GM21576 (cell line): ENCODE results near the gene FAM111A.
A peak's percentile ranks its signal among the peaks of the same experiment; 100 is the strongest.

Source experiments
- ATAC-seq: cut with Tn5 transposase; IDR thresholded peaks from one replicate; pipeline ENCODE4 v1.9.1; 2021; ENCODE audit warnings: mild to moderate bottlenecking, moderate library complexity; ENCODE audit not compliant: unreplicated experiment

The FAM111A gene

GRCh38 chr11:59141191-59141590 is 1.5 kb upstream of the FAM111A start:
- ATAC-seq = no peak

- no peak for ATAC-seq
Measured at GRCh38 chr11:59141673-59142460, 789 bp upstream of the FAM111A start.

- ATAC-seq = no peak
Measured at GRCh38 chr11:59144096-59144495, 1.4 kb downstream of the FAM111A start.

- peak; percentile 54 for ATAC-seq
Measured at GRCh38 chr11:59144579-59145345, 2.1 kb downstream of the FAM111A start.

GRCh38 chr11:59145534-59145933 is 2.9 kb downstream of the FAM111A start:
- no peak for ATAC-seq

GRCh38 chr11:59151761-59152160 is 9.1 kb downstream of the FAM111A start:
- peak; percentile 68 for ATAC-seq

- ATAC-seq = peak; percentile 69
Measured at GRCh38 chr11:59152312-59152951, 9.8 kb downstream of the FAM111A start.

- no peak for ATAC-seq
Measured at GRCh38 chr11:59154610-59155009, 12.0 kb downstream of the FAM111A start.

GRCh38 chr11:59157433-59157832 is 14.8 kb downstream of the FAM111A start:
- no peak for ATAC-seq

- ATAC-seq = peak; percentile 90
Measured at GRCh38 chr11:59158206-59159068, 15.8 kb downstream of the FAM111A start.

GRCh38 chr11:59164028-59164427 is 21.4 kb downstream of the FAM111A start:
- no peak for ATAC-seq

GRCh38 chr11:59171508-59172322 is 29.1 kb downstream of the FAM111A start, which contains the start of gene DTX4:
DTX4 (plus strand) TSS chr11:59172132; CDS start chr11:59172596, 464 bp downstream.
- peak; percentile 65 for ATAC-seq

GRCh38 chr11:59172345-59173079 is 29.9 kb downstream of the FAM111A start:
- ATAC-seq = peak; percentile 29

GRCh38 chr11:59173080-59173963 is 30.7 kb downstream of the FAM111A start:
- ATAC-seq = no peak

GRCh38 chr11:59173964-59174663 is 31.5 kb downstream of the FAM111A start:
- no peak for ATAC-seq

GRCh38 chr11:59174664-59175033 is 32.0 kb downstream of the FAM111A start:
- ATAC-seq = no peak

- ATAC-seq = no peak
Measured at GRCh38 chr11:59175091-59175501, 32.4 kb downstream of the FAM111A start.
